WTC11 (cell line): Measurements from ENCODE around the gene EIF4E3.

Experiments
- FOXP1 ChIP-seq: sonication (generic); formaldehyde crosslinking; IDR thresholded peaks from 2 replicates; pipeline ENCODE4 v1.8.0; 2022; ENCODE audit warnings: missing genetic modification reagents, mild to moderate bottlenecking, moderate library complexity, borderline replicate concordance
- NR3C1 ChIP-seq: sonication (generic); formaldehyde crosslinking; conservative IDR thresholded peaks from 2 replicates; pipeline ENCODE4 v1.8.1; 2023; ENCODE audit warnings: low read depth, mild to moderate bottlenecking, missing genetic modification reagents
- TF ChIP-seq, protein P1 (sequence below): fragments of 200-600 bp; IDR thresholded peaks from 2 replicates; pipeline ENCODE4 v1.8.0; 2022; ENCODE audit warnings: antibody characterized with exemption
- TF ChIP-seq, protein P2 (sequence below): sonication (generic); formaldehyde crosslinking; IDR thresholded peaks from 2 replicates; pipeline ENCODE4 v1.8.0; 2022; ENCODE audit warnings: mild to moderate bottlenecking, missing genetic modification reagents
- TF ChIP-seq, protein P3 (sequence below): sonication (generic); formaldehyde crosslinking; IDR thresholded peaks from 2 replicates; pipeline ENCODE4 v1.8.1; 2023; ENCODE audit warnings: mild to moderate bottlenecking, missing genetic modification reagents, moderate library complexity
- TF ChIP-seq, protein P4 (sequence below): sonication (generic); formaldehyde crosslinking; IDR thresholded peaks from 2 replicates; pipeline ENCODE4 v1.8.1; 2022; ENCODE audit warnings: mild to moderate bottlenecking, missing genetic modification reagents, moderate library complexity, borderline replicate concordance
- TF ChIP-seq, protein P5 (sequence below): sonication (generic); formaldehyde crosslinking; IDR thresholded peaks from 2 replicates; pipeline ENCODE4 v1.8.0; 2022; ENCODE audit warnings: mild to moderate bottlenecking, missing genetic modification reagents

DNA sequence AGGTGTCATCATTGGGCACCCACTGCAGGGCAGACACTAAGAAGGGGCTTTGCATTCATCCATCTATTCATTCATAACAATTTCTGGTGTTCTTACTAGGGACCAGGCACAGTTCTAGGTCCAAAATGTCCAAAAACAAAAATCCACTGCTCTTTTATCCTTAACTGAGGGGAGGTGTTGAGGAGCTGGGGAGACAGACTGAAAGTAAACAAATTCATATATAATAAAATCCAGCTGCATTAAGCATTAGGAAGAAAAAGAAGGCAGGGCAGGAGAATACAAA, 1.1 kb downstream of the EIF4E3 start:
- TF ChIP-seq, protein P1, sequence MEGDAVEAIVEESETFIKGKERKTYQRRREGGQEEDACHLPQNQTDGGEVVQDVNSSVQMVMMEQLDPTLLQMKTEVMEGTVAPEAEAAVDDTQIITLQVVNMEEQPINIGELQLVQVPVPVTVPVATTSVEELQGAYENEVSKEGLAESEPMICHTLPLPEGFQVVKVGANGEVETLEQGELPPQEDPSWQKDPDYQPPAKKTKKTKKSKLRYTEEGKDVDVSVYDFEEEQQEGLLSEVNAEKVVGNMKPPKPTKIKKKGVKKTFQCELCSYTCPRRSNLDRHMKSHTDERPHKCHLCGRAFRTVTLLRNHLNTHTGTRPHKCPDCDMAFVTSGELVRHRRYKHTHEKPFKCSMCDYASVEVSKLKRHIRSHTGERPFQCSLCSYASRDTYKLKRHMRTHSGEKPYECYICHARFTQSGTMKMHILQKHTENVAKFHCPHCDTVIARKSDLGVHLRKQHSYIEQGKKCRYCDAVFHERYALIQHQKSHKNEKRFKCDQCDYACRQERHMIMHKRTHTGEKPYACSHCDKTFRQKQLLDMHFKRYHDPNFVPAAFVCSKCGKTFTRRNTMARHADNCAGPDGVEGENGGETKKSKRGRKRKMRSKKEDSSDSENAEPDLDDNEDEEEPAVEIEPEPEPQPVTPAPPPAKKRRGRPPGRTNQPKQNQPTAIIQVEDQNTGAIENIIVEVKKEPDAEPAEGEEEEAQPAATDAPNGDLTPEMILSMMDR: no peak
- TF ChIP-seq, protein P2, sequence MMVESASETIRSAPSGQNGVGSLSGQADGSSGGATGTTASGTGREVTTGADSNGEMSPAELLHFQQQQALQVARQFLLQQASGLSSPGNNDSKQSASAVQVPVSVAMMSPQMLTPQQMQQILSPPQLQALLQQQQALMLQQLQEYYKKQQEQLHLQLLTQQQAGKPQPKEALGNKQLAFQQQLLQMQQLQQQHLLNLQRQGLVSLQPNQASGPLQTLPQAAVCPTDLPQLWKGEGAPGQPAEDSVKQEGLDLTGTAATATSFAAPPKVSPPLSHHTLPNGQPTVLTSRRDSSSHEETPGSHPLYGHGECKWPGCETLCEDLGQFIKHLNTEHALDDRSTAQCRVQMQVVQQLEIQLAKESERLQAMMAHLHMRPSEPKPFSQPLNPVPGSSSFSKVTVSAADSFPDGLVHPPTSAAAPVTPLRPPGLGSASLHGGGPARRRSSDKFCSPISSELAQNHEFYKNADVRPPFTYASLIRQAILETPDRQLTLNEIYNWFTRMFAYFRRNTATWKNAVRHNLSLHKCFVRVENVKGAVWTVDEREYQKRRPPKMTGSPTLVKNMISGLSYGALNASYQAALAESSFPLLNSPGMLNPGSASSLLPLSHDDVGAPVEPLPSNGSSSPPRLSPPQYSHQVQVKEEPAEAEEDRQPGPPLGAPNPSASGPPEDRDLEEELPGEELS (CRISPR knock-in tag): no peak
- TF ChIP-seq, protein P3, sequence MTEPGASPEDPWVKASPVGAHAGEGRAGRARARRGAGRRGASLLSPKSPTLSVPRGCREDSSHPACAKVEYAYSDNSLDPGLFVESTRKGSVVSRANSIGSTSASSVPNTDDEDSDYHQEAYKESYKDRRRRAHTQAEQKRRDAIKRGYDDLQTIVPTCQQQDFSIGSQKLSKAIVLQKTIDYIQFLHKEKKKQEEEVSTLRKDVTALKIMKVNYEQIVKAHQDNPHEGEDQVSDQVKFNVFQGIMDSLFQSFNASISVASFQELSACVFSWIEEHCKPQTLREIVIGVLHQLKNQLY (CRISPR knock-in tag): no peak
- TF ChIP-seq NR3C1 (CRISPR knock-in tag) (no peak), FOXP1 (CRISPR knock-in tag) (no peak)
- TF ChIP-seq, protein P4, sequence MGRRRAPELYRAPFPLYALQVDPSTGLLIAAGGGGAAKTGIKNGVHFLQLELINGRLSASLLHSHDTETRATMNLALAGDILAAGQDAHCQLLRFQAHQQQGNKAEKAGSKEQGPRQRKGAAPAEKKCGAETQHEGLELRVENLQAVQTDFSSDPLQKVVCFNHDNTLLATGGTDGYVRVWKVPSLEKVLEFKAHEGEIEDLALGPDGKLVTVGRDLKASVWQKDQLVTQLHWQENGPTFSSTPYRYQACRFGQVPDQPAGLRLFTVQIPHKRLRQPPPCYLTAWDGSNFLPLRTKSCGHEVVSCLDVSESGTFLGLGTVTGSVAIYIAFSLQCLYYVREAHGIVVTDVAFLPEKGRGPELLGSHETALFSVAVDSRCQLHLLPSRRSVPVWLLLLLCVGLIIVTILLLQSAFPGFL (CRISPR knock-in tag): no peak
- TF ChIP-seq, protein P5, sequence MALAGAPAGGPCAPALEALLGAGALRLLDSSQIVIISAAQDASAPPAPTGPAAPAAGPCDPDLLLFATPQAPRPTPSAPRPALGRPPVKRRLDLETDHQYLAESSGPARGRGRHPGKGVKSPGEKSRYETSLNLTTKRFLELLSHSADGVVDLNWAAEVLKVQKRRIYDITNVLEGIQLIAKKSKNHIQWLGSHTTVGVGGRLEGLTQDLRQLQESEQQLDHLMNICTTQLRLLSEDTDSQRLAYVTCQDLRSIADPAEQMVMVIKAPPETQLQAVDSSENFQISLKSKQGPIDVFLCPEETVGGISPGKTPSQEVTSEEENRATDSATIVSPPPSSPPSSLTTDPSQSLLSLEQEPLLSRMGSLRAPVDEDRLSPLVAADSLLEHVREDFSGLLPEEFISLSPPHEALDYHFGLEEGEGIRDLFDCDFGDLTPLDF (CRISPR knock-in tag): no peak
